H9 (cell line): ENCODE measurements around the gene SMIM28. TPM values are rescaled to one million over a fixed set of nuclear protein-coding genes. Genes with fewer than 3 reads are reported as not detected.

Experiments
- DNase-seq: peaks from one replicate; pipeline ENCODE4 v3.0.0-alpha.2; 2017
- H2AFZ ChIP-seq: one replicate; pipeline ENCODE4 v1.6.1; 2013; ENCODE audit warnings: mild to moderate bottlenecking, low read length, control low read depth, moderate library complexity
- H2AK5ac ChIP-seq: 2 replicates; pipeline ENCODE4 v1.6.1; 2013; ENCODE audit warnings: low read length, control low read depth, mixed read lengths; ENCODE audit not compliant: insufficient read length
- H2BK120ac ChIP-seq: one replicate; pipeline ENCODE4 v1.6.1; 2013; ENCODE audit warnings: low read depth, mild to moderate bottlenecking, low read length, control low read depth, inconsistent platforms; ENCODE audit not compliant: poor library complexity, severe bottlenecking
- H2BK12ac ChIP-seq: 2 replicates; pipeline ENCODE4 v1.6.1; 2013; ENCODE audit warnings: low read length, control low read depth, mixed read lengths, low read depth; ENCODE audit not compliant: insufficient read length
- H2BK15ac ChIP-seq: 2 replicates; pipeline ENCODE4 v1.6.1; 2013; ENCODE audit warnings: low read depth, low read length, control low read depth
- H2BK20ac ChIP-seq: one replicate; pipeline ENCODE4 v1.6.1; 2013; ENCODE audit warnings: low read depth, mild to moderate bottlenecking, low read length, control low read depth, inconsistent platforms; ENCODE audit not compliant: poor library complexity, severe bottlenecking
- H2BK5ac ChIP-seq: 2 replicates; pipeline ENCODE4 v1.6.1; 2013; ENCODE audit warnings: low read length, control low read depth, mixed read lengths; ENCODE audit not compliant: insufficient read length
- H3K14ac ChIP-seq: 2 replicates; pipeline ENCODE4 v1.6.1; 2013; ENCODE audit warnings: low read length, control low read depth; ENCODE audit not compliant: insufficient read depth
- H3K18ac ChIP-seq: 2 replicates; pipeline ENCODE4 v1.6.1; 2013; ENCODE audit warnings: low read depth, mild to moderate bottlenecking, mixed read lengths, low read length, control low read depth; ENCODE audit not compliant: insufficient read length
- H3K23ac ChIP-seq: 2 replicates; pipeline ENCODE4 v1.6.1; 2013; ENCODE audit warnings: low read length, control low read depth, mixed read lengths, low read depth; ENCODE audit not compliant: insufficient read length
- H3K23me2 ChIP-seq: 2 replicates; pipeline ENCODE4 v1.6.1; 2013; ENCODE audit warnings: low read depth, mild to moderate bottlenecking, mixed read lengths, low read length, control low read depth; ENCODE audit not compliant: insufficient read length, poor library complexity, severe bottlenecking
- H3K27ac ChIP-seq: 2 replicates; pipeline ENCODE4 v1.5.1; 2013; ENCODE audit warnings: low read length, control low read depth, mixed read lengths, low read depth; ENCODE audit not compliant: insufficient read length
- H3K27me3 ChIP-seq: 2 replicates; pipeline ENCODE4 v1.6.1; 2013; ENCODE audit warnings: low read length, control low read depth, inconsistent platforms; ENCODE audit not compliant: insufficient read depth
- H3K4ac ChIP-seq: 2 replicates; pipeline ENCODE4 v1.6.1; 2013; ENCODE audit warnings: low read depth, mild to moderate bottlenecking, control low read depth, inconsistent platforms, low read length, moderate library complexity
- H3K4me1 ChIP-seq: 2 replicates; pipeline ENCODE4 v1.6.1; 2013; ENCODE audit warnings: low read length, control low read depth, inconsistent platforms; ENCODE audit not compliant: insufficient read depth
- H3K4me2 ChIP-seq: 2 replicates; pipeline ENCODE4 v1.6.1; 2013; ENCODE audit warnings: low read length, control low read depth, mixed read lengths; ENCODE audit not compliant: insufficient read length, insufficient read depth
- H3K56ac ChIP-seq: 2 replicates; pipeline ENCODE4 v1.6.1; 2013; ENCODE audit warnings: low read depth, mild to moderate bottlenecking, mixed read lengths, low read length, control low read depth; ENCODE audit not compliant: insufficient read length
- H3K79me1 ChIP-seq: 2 replicates; pipeline ENCODE4 v1.6.1; 2013; ENCODE audit warnings: low read depth, mild to moderate bottlenecking, moderate library complexity, low read length, control low read depth, inconsistent platforms; ENCODE audit not compliant: insufficient read depth, poor library complexity, severe bottlenecking
- H3K79me2 ChIP-seq: 2 replicates; pipeline ENCODE4 v1.6.1; 2013; ENCODE audit warnings: low read length, control low read depth, inconsistent platforms; ENCODE audit not compliant: insufficient read depth
- H3K9ac ChIP-seq: 2 replicates; pipeline ENCODE4 v1.6.1; 2013; ENCODE audit warnings: low read length, control low read depth, mixed read lengths; ENCODE audit not compliant: insufficient read length; ENCODE audit errors: extremely low read depth
- H3K9me3 ChIP-seq: one replicate; pipeline ENCODE4 v1.6.1; 2013; ENCODE audit warnings: low read depth, low read length, inconsistent platforms; ENCODE audit not compliant: control insufficient read depth
- H3T11ph ChIP-seq: one replicate; pipeline ENCODE4 v1.6.1; 2013; ENCODE audit warnings: mild to moderate bottlenecking, low read length, control low read depth, inconsistent platforms
- H4K20me1 ChIP-seq: one replicate; pipeline ENCODE4 v1.6.1; 2013; ENCODE audit not compliant: control insufficient read depth, insufficient read length, insufficient read depth
- H4K5ac ChIP-seq: 2 replicates; pipeline ENCODE4 v1.6.1; 2013; ENCODE audit warnings: low read depth, mild to moderate bottlenecking, mixed read lengths, low read length, control low read depth; ENCODE audit not compliant: insufficient read length
- H4K8ac ChIP-seq: replicated peaks from 2 replicates; pipeline ENCODE4 v1.6.1; 2013; ENCODE audit warnings: low read length, control low read depth, mixed read lengths, low read depth; ENCODE audit not compliant: insufficient read length
- H4K91ac ChIP-seq: 2 replicates; pipeline ENCODE4 v1.6.1; 2013; ENCODE audit warnings: low read depth, mild to moderate bottlenecking, moderate library complexity, mixed read lengths, low read length, control low read depth; ENCODE audit not compliant: insufficient read length
- H3K27ac Mint-ChIP-seq, 3 experiments: 2 replicates in 2 of 3; 3 replicates in 1 of 3; pipeline ENCODE4 v1.8.0; 2020 to 2021; ENCODE audit warnings: mixed read lengths in 3 of 3, mild to moderate bottlenecking in 1 of 3, moderate library complexity in 1 of 3
- H3K27me3 Mint-ChIP-seq: 2 replicates; pipeline ENCODE4 v1.8.0; 2021; ENCODE audit warnings: low read depth, mild to moderate bottlenecking, moderate library complexity, mixed read lengths
- H3K36me3 Mint-ChIP-seq, 3 experiments: 2 replicates in 2 of 3; 3 replicates in 1 of 3; pipeline ENCODE4 v1.8.0; 2020 to 2021; ENCODE audit warnings: low read depth in 3 of 3, mixed read lengths in 3 of 3; ENCODE audit not compliant: insufficient read depth in 1 of 3
- H3K4me1 Mint-ChIP-seq, 2 experiments: 2 replicates each; pipeline ENCODE4 v1.8.0; 2020; ENCODE audit warnings: mixed read lengths in 2 of 2
- H3K4me3 Mint-ChIP-seq, 2 experiments: 2 replicates in 1 of 2; 3 replicates in 1 of 2; pipeline ENCODE4 v1.8.0; 2020 to 2021; ENCODE audit warnings: mild to moderate bottlenecking in 2 of 2, mixed read lengths in 2 of 2, moderate library complexity in 1 of 2
- H3K9me3 Mint-ChIP-seq, 2 experiments: 2 replicates in 1 of 2; 3 replicates in 1 of 2; pipeline ENCODE4 v1.8.0; 2020; ENCODE audit warnings: mild to moderate bottlenecking in 2 of 2, mixed read lengths in 2 of 2, moderate library complexity in 1 of 2
- WGBS: extraction: QIAGEN DNeasy Blood & Tissue Kit; methylation state at CpG from one replicate; pipeline ENCODE4 v1.1.7; 2013; ENCODE audit warnings: missing lambda C conversion rate, low lambda C conversion rate, mixed read lengths; ENCODE audit not compliant: insufficient read length; ENCODE audit errors: extremely low coverage; 5-methylcytosine and 5-hydroxymethylcytosine counted together
- total RNA-seq: library from RNA; stranded (reverse); gene quantifications from 2 replicates; pipeline ENCODE4 v1.2.1, GENCODE V29; 2021
- TF ChIP-seq, protein P1 (sequence below): fragments of 200-600 bp; sonication (generic); conservative IDR thresholded peaks from 3 replicates; pipeline ENCODE4 v1.8.0; 2021; ENCODE audit warnings: antibody characterized with exemption, mild to moderate bottlenecking

Gene SMIM28
- total RNA-seq, 1 experiment from 2014 or later = not detected

DNA sequence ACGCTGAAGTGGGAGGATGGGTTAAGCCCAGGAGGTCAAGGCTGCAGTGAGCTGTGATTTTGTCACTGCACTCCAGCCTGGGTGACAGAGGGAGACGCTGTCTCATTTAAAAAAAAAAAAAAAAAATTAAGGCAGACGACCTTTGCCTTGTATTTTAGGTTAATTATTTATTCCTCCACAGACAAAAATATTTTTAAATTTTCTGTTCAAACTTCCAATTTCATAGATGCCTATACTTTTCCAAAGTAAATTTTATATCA, 6.3 kb upstream of the SMIM28 start:
- Histone ChIP-seq H3K56ac (no peak overlapping the region), H3K23ac (no peak overlapping the region), H2AK5ac (no peak overlapping the region), H2BK20ac (no peak overlapping the region), H3T11ph (no peak overlapping the region), H3K18ac (no peak overlapping the region), H4K20me1 (no peaks in the 10 kb centered on the region), H3K27me3 (no peaks in the 10 kb centered on the region), H3K4me1 (no peaks in the 10 kb centered on the region), H3K4ac (no peak overlapping the region), H2BK120ac (no peak overlapping the region), H3K14ac (no peak overlapping the region), H2BK12ac (no peak overlapping the region), H3K23me2 (no peaks in the 10 kb centered on the region), H3K79me2 (no peaks in the 10 kb centered on the region), H2BK15ac (no peak overlapping the region), H3K79me1 (no peaks in the 10 kb centered on the region), H3K27ac (no peak overlapping the region), H3K4me2 (no peak overlapping the region), H2AFZ (no peak overlapping the region), H3K9ac (no peak overlapping the region), H2BK5ac (no peak overlapping the region), H4K5ac (no peak overlapping the region), H3K9me3 (no peaks in the 10 kb centered on the region), H4K91ac (no peak overlapping the region), H4K8ac (no peak overlapping the region)
- peaks cover 9 to 11% of the 10 kb centered on the region in 2 experiments for H3K4me1 Mint-ChIP-seq
- no peak overlapping the region for H3K27ac Mint-ChIP-seq
- DNase-seq = no peak
- H3K27me3 Mint-ChIP-seq = no peaks in the 10 kb centered on the region
- TF ChIP-seq, protein P1, sequence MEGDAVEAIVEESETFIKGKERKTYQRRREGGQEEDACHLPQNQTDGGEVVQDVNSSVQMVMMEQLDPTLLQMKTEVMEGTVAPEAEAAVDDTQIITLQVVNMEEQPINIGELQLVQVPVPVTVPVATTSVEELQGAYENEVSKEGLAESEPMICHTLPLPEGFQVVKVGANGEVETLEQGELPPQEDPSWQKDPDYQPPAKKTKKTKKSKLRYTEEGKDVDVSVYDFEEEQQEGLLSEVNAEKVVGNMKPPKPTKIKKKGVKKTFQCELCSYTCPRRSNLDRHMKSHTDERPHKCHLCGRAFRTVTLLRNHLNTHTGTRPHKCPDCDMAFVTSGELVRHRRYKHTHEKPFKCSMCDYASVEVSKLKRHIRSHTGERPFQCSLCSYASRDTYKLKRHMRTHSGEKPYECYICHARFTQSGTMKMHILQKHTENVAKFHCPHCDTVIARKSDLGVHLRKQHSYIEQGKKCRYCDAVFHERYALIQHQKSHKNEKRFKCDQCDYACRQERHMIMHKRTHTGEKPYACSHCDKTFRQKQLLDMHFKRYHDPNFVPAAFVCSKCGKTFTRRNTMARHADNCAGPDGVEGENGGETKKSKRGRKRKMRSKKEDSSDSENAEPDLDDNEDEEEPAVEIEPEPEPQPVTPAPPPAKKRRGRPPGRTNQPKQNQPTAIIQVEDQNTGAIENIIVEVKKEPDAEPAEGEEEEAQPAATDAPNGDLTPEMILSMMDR = no peak
- H3K4me3 Mint-ChIP-seq = no peak overlapping the region
- WGBS = no CpG with 5 or more reads among the region's 3 CpGs
- peaks cover 5 to 11% of the 10 kb centered on the region in 2 experiments for H3K9me3 Mint-ChIP-seq
- peaks cover 2 to 6% (median 2%) of the 10 kb centered on the region in 3 experiments; a peak in 5 of 7 replicates for H3K36me3 Mint-ChIP-seq
